ENCODE results near the gene CLK2.

DNA sequence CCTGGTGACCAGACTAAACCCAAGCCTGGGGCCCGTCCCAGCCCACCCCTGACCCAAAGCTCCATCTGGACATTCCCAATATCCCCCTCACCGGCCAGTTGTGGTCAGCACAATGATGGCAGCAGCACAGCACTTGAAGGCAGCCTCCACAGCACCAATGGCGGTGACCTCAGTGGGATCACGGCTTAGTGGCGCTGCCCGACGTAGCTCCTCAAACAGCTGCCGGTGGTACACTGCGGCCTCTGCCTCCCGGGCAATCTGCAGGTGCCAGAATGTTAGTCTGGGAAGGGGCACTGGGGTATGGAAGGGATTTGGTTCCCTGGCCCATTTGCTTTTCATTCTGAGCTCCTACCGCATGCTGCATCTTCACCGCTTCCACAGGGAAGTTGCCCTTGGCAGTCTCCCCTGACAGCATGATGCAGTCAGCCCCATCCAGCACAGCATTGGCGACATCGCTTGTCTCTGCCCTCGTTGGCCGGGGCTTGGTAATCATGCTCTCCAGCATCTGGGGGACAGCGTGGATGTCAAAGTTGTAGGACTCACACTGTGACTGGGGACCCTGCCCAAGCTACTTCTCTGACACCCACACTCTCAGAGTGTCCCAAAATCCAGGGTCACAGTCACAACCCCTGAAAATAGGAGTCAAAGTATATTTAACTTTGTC lies 19.9 kb upstream of the CLK2 start:
- no peak for TF ChIP-seq POLR2A (IDR thresholded peaks at IDR 0.05; ENCODE audit: low read depth, low read length)
- TF ChIP-seq TAF1 (IDR thresholded peaks at IDR 0.05; ENCODE audit: low read depth, low read length), result no peak
- no peak for TF ChIP-seq POLR2AphosphoS5 (IDR thresholded peaks at IDR 0.05; ENCODE audit: low read depth, low read length)
